Upper lobe of left lung (tissue), 4 donors: Measurements from ENCODE around the gene ALDH3B2.

Experiments
- CTCF ChIP-seq, 6 experiments: fragments of 450-650 bp in 4 of 6; fragments of 200-600 bp in 2 of 6; sonication (generic) in 2 of 6; IDR thresholded peaks; one replicate each; pipeline ENCODE4 v1.5.1; 2016 to 2019; ENCODE audit warnings: antibody characterized with exemption in 6 of 6
- EP300 ChIP-seq, 4 donors: sonication (generic); formaldehyde crosslinking; IDR thresholded peaks; one replicate each; pipeline ENCODE4 v1.5.1; 2017; ENCODE audit warnings: antibody characterized with exemption in 4 of 4, control low read depth in 2 of 4
- POLR2AphosphoS5 ChIP-seq, 2 donors: sonication (generic); formaldehyde crosslinking; IDR thresholded peaks; one replicate each; pipeline ENCODE4 v1.5.1; 2017; ENCODE audit warnings: antibody characterized with exemption in 2 of 2

GRCh38 chr11:67613313-67613959 is 61.0 kb downstream of the ALDH3B2 start:
- no peak for TF ChIP-seq CTCF (IDR thresholded peaks at IDR 0.05)
- TF ChIP-seq POLR2AphosphoS5 (IDR thresholded peaks at IDR 0.05) = no peak
- TF ChIP-seq EP300 (IDR thresholded peaks at IDR 0.05) = no peak
